Measurements from ENCODE around the gene OR52E1.

DNA sequence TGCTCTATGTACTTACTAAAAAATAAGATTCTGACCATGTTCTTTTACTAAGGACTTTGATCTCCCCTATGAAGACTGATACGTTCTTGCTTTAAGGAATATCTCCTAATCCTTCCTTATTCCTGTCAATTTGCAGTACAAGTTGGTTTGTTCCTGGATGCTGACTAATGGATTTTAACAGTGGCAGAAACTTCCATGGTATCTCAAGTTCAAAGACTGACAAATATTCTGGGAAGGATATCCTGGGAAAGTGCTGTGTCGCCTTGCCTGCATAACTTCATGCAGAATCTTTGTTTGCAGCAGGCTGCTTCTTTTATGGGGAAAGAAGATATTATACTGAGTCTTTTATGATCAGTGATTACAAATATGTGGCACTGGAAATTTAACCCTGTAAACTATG lies 31.4 kb upstream of the OR52E1 start:
- no peak for TF ChIP-seq EZH2 (IDR thresholded peaks at IDR 0.05; ENCODE audit: borderline replicate concordance, low read depth, low read length, severe bottlenecking)
- TF ChIP-seq, protein P1, sequence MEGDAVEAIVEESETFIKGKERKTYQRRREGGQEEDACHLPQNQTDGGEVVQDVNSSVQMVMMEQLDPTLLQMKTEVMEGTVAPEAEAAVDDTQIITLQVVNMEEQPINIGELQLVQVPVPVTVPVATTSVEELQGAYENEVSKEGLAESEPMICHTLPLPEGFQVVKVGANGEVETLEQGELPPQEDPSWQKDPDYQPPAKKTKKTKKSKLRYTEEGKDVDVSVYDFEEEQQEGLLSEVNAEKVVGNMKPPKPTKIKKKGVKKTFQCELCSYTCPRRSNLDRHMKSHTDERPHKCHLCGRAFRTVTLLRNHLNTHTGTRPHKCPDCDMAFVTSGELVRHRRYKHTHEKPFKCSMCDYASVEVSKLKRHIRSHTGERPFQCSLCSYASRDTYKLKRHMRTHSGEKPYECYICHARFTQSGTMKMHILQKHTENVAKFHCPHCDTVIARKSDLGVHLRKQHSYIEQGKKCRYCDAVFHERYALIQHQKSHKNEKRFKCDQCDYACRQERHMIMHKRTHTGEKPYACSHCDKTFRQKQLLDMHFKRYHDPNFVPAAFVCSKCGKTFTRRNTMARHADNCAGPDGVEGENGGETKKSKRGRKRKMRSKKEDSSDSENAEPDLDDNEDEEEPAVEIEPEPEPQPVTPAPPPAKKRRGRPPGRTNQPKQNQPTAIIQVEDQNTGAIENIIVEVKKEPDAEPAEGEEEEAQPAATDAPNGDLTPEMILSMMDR (IDR thresholded peaks at IDR 0.05; ENCODE audit: borderline replicate concordance, extremely low read depth, low read length, poor library complexity, severe bottlenecking): no peak

Measured in DND-41 (cell line).